ENCODE results near the gene SCPEP1.

GRCh38 chr17:56977673-56978395 lies at the start of gene SCPEP1:
- TF ChIP-seq, protein P1, sequence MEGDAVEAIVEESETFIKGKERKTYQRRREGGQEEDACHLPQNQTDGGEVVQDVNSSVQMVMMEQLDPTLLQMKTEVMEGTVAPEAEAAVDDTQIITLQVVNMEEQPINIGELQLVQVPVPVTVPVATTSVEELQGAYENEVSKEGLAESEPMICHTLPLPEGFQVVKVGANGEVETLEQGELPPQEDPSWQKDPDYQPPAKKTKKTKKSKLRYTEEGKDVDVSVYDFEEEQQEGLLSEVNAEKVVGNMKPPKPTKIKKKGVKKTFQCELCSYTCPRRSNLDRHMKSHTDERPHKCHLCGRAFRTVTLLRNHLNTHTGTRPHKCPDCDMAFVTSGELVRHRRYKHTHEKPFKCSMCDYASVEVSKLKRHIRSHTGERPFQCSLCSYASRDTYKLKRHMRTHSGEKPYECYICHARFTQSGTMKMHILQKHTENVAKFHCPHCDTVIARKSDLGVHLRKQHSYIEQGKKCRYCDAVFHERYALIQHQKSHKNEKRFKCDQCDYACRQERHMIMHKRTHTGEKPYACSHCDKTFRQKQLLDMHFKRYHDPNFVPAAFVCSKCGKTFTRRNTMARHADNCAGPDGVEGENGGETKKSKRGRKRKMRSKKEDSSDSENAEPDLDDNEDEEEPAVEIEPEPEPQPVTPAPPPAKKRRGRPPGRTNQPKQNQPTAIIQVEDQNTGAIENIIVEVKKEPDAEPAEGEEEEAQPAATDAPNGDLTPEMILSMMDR (IDR thresholded peaks at IDR 0.05) = no peak
- peak; percentile 85 to 94 for TF ChIP-seq POLR2A (IDR thresholded peaks at IDR 0.05)
